NCI-H146 treated with DMSO at 0.1 percent for 48 hours (cell line): ENCODE results near the gene S100A9.

Experiments used
- DNase-seq: peaks from one replicate; lab custom pipeline; 2025; ENCODE audit not compliant: unreplicated experiment; lab: John Stamatoyannopoulos, UW

The S100A9 gene

GRCh38 chr1:153387785-153388184 lies 30.1 kb downstream of the S100A9 start:
- DNase-seq = no peak

- DNase-seq = no peak
These were observed 31.7 kb downstream of the S100A9 start for GRCh38 chr1:153389401-153389800.

DNA sequence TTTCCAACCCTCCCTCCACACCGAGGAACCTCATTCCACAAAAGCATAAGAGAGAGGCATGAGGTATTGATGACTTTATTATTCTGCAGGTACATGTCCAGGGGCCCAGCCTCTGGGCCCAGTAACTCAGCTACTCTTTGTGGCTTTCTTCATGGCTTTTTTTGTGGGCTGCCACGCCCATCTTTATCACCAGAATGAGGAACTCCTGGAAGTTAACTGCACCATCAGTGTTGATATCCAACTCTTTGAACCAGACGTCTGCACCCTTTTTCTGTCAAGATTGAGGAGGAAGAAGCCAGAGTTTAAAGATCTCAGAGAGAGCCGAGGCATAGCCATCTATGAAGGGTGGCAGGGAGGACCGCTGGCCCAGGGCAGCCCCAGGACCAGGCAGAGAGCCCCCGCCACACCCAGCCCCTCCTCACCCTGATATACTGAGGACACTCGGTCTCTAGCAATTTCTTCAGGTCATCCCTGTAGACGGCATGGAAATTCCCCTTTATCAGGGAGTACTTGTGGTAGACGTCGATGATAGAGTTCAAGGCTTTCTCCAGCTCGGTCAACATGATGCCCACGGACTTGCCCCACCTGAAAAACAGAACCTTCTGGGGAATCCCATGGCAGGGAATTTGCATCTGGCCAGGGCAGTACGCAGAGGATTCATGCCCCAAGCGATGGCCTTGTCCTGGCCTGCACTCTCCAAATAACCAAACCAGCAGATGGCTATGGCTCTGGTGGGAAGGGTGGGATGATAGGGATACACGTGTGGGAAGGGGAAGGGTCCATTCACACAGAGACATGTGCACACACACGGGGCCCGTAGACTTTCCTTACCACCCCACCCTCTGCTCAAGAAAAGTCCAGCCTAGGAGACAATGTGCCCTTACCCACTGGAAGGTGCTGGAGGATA lies 32.6 kb downstream of the S100A9 start:
- DNase-seq = no peak

GRCh38 chr1:153390938-153391710 lies 33.5 kb downstream of the S100A9 start, which contains the start of gene S100A8:
S100A8 (minus strand) TSS chr1:153391073; CDS start chr1:153390535, 538 bp downstream.
- DNase-seq = no peak

- no peak for DNase-seq
These were observed 34.6 kb downstream of the S100A9 start for GRCh38 chr1:153392258-153392657.

- DNase-seq = no peak
These were observed 35.2 kb downstream of the S100A9 start for GRCh38 chr1:153392822-153393221.

GRCh38 chr1:153393926-153394325 lies 36.3 kb downstream of the S100A9 start:
- DNase-seq = no peak

DNA sequence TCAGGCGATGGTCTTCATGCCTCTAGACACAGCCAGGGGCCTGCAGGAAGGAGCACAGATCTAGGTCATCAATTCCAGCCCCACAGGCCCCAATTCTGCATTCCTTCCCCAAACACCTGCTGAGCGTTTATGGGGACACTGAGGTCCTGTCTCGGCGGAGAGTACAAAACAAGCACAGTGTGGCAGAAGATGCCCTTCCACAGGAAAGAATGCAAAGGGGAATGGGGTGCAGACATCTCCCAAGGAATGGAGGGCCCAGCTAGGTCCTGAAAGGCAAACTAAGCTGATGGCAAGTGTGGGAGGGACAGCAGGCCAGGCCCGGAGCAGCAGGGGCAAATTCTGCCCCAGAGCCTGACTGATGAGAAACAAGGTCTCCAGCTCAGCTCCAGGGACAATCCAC lies 36.7 kb downstream of the S100A9 start:
- DNase-seq = no peak

- DNase-seq = no peak
These were observed 37.6 kb downstream of the S100A9 start for GRCh38 chr1:153395136-153395685.

- DNase-seq = no peak
These were observed 38.1 kb downstream of the S100A9 start for GRCh38 chr1:153395776-153396175.

- DNase-seq = no peak
These were observed 38.8 kb downstream of the S100A9 start for GRCh38 chr1:153396461-153396860.

GRCh38 chr1:153397051-153397923 lies 39.6 kb downstream of the S100A9 start:
- no peak for DNase-seq

- DNase-seq = no peak
These were observed 40.4 kb downstream of the S100A9 start for GRCh38 chr1:153397924-153398651.

DNA sequence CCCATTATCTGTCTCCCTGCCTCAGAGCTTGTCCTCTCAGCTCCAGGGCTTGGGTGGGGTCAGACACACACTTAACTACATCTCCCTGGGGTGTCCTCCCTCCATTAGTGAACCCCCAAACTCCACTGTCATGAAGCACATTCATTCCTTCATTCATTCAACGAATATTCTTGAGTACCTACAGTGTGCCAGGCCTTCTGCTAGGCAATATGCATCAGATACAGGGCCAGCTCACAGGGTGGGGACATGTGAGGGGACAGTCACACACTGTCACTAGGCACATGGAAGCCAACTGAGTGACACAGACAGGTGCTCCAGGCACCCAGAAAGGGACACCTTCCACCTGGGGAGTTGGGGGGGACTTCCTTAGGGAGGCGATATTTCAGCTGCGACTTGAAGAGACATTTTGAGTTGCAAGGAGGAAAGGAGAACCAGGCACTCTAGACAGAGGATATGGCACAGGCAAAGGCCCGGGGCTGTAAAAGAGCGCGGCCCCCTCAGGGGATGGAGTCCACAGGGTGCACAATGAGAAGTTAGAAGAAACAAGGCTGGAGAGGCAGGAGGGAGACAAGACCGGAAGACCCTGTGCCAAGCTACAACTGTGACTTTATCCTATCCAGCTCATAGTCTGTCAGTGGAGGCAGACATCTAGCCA lies 41.9 kb downstream of the S100A9 start:
- no peak for DNase-seq

DNA sequence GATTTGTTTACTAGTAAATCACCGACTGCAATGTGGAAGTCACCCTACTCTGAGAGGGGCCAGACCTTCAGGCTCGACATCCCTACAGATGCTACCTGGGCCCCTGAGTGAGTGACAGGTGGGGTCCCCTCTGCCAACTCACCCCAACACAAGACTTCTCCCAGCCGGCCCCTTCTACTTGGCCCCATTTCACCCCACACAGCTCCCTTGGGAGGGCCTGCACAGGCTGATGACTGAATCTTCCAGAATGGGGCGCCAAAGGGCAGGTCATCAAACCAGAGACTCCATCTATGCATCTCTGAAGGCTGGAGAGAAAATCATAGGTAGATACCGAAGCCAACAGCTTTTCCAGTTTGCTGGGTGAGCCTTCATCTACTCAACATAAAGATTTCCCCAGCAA lies 42.6 kb downstream of the S100A9 start:
- DNase-seq = peak; percentile 38

DNA sequence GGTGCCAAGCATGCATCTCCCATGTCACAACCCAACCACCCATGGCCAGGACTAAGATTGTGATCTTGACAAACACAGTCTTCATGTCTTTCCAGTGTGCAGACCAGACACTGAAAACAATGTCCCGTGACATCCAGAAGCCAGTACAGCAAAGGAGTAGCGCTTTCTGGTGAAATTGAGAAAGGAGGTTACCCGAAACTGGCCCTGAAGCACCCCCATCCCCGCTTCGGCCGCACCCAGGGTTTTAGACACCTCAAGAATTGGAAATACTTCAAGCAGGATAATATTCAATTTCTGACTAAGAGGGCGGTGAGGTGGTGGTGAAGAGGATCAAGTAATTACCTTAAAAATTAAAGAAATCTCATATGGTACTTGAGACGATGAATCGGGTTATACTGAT lies 43.8 kb downstream of the S100A9 start:
- no peak for DNase-seq

- DNase-seq = no peak
These were observed 44.6 kb downstream of the S100A9 start for GRCh38 chr1:153402226-153402625.

DNA sequence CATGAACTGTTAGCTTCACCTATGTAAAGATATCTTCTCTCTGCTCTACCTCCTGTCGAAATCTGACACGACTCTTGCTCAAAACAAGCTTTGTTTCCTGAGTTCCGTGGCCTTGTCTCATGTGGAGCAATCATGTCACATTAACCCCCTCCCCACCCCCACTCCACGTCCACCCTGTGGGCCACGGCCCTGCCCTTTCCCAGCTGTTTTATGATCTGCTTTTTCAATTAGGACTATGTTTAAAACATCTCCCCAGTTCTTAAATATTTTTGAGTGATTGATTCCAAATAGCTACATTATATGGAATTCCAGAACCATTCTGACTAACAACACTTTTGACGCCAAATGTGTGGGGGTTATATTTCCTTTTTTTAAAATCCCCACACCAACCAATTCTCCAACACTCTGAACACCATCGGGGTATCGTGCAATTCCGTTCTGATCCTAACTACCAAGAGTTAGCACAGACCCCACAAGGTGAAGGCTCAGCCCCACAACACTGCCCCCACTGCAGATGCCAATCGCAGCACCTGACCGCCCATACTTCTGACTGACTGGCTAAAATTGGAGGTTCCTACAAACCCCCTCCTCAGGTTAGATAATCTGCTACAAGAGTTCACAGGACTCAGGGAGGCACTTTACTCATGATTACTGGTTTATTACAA lies 45.9 kb downstream of the S100A9 start:
- DNase-seq = no peak

DNA sequence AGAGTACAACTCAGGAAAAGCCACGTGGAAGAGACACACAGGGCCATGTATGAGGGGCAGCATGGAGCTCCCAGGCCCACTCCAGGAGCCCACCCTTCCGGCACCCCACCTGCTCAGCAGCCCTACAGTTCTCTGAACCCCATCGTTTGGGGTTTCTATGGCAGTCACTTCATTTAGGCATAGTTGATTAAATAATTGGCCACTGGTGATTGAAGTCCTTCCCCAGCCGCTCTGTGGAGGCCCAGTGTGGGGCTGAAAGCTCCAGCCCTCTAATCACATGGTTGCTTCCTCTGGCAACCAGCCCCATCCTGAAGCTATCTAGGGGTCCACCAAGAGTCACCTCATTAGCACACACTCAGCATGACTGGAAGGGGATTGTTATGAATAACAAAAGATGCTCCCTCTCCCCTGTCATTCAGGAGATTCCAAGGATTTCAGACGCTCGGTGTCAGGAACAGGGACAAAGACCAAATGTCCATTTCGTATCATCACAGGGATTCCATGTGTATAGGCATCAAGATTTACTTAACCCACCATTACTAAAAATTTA lies 46.5 kb downstream of the S100A9 start:
- no peak for DNase-seq
